HL-60/S4 treated with phorbol 12-myristate 13-acetate at 8.2 ng/mL for 4 days and 3 days (cell line): ENCODE results near the gene PTTG2.

Source experiments
- in situ Hi-C: fragments of 300-500 bp; cut with MboI; formaldehyde crosslinking; loops from 2 replicates; pipeline ENCODE4 v1.15.0; 2022; ENCODE audit warnings: low sequenced_read_pairs

Gene PTTG2

DNA sequence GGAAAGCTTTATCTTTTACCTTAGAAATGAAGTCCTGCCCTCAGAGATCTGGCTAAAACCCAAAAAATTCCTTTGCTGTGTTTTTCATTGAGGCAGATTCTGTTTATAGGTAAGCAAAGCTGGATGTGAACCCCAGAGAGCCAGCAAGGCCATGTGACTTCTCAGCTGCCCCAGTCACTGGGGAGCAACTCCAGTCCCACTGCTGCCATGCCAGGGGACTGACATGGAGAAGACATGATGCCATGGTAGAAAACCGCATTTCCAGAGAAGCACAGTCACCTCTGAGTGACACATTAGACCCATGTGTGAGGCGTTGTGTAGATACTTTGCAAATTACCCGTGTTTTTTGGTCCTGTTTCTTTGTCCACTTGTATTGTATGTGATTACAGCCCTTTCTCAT, 45.4 kb downstream of the PTTG2 start:
- in situ Hi-C loops: no loop called here

DNA sequence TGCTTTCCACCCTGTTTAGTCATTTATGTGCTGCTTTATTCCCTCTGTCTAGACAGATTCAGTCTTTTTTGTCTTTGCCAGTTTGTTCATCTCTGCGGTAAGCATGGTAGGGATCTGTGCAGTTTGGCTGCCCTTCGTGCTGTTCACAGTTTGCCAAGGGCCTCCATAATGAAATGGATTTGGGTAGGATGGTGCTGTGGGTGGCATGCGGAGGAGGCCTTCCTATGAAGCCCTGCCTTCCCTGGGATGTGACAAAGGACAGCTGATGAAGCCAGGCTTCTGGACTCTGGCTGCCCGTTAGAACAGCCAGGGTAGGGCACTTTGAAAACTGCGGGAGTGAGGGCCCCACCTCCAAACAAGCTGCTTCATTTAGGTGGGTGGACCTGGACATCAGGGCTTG, 47.4 kb downstream of the PTTG2 start:
- in situ Hi-C loops: no loop called here

DNA sequence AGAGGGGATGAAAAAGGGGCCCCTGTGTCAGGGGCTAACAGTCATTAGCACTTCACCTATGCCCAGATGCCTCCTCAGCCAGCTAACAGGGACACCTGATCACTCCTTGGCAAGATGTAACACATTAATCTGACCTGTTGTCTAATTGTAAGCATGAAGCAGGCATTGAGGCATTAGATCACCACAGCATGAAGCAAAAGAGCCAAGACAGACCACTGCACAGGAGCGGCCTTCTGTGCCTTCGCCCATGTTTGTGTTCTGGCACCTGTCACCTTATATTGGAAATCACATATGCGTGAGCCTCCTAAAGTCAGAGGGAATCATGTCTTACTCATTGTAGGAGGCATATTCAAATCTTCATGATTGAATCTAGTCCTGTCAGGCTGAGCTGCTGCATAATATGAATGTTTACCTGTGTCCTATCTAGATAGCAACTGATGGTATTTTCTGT, 48.4 kb downstream of the PTTG2 start:
- in situ Hi-C loops: no loop called here

DNA sequence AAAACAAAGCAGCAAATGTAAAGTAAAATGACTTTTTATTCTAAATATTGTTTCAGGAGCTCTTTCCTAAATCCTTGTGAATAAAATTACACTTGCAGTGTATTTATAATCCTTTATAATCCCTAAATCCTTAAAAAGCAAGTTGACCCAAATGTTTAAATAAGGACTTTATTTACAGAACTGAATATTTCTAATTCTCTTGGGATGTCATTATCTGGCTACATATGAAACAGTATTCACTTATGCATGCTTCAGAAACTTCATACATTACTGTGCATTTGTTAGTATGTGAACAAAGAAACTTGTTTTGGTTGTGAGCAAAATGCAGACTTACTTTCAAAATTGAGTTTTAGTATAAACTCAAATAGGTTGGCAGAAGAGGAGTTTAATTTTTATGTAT, 49.2 kb downstream of the PTTG2 start:
- in situ Hi-C loops: no loop called here

DNA sequence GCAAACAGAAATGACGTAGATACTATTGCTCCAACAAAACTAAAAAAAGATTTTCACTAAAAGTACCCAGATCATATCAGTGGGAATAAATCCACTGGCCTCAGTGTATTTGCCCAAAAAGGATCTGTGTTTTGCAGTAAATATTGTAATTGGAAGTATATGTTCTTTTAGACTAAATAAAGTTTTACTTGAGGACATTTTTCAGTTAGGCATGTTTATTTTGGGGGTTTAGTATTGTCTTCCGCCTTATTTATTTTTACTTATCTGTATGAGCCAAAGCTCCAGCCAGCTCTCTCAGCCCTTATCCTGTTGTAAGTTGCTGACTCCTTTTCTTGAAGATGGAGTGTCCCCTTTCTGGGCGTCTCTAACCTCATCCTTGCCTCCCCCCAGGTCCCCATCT, 49.8 kb downstream of the PTTG2 start:
- in situ Hi-C loops: no loop called here
